Measurements from ENCODE around the gene ANKRD7. TPM values are rescaled to one million over a fixed set of nuclear protein-coding genes. Genes with fewer than 3 reads are reported as not detected.

ANKRD7 gene
- total RNA-seq (2021) (2.4 and 6.9 TPM in 2 replicates), Bru-seq, nascent RNA (percentile 34 among the genes with signal in this experiment), BruChase-seq, experiment 1, labeled RNA remaining after a 2-hour chase (percentile 50 among the genes with signal in this experiment), BruChase-seq, experiment 2, labeled RNA remaining after a 6-hour chase (percentile 35 among the genes with signal in this experiment)
- long read RNA-seq, partial matches to known transcripts: 0 of 2 reads
- long read RNA-seq, other reads (novel, unspliced or antisense): 2 of 2 reads

- BruUV-seq (replicated peaks): no TSS peak
- intact Hi-C loops (cut with micrococcal nuclease; ENCODE audit: unreplicated experiment): no loop called here
- no peaks in the 10 kb centered on the region for H3K9me2 ChIP-seq (ENCODE audit: insufficient read depth)
- ChIA-PET POLR2A (ENCODE audit: unreplicated experiment) (no interaction called here), CTCF (no interaction called here)
- no peaks in the 10 kb centered on the region for H3K36me3 ChIP-seq (ENCODE audit: low read depth)
- no peak within 1 kb of the TSS for H3K27ac ChIP-seq
- H3K4me1 ChIP-seq (replicated peaks; ENCODE audit: insufficient read depth): no peaks in the 10 kb centered on the region
- no peaks in the 10 kb centered on the region for H3F3A ChIP-seq (ENCODE audit: insufficient read depth, low read depth)
- H3K4me2 ChIP-seq: no peak within 1 kb of the TSS
- H3K27me3 ChIP-seq (ENCODE audit: insufficient read depth, low read depth): no peaks in the 10 kb centered on the region
- H3K4me3 ChIP-seq: no peak within 1 kb of the TSS
- TF ChIP-seq EZH2 (IDR thresholded peaks at IDR 0.05; ENCODE audit: low read depth) (no peak), CTCF (conservative IDR thresholded peaks at IDR 0.05) (no peak)
- DNase-seq: no peak
- no peaks in the 10 kb centered on the region for H4K20me1 ChIP-seq (ENCODE audit: insufficient read depth)
- H3K79me2 ChIP-seq (ENCODE audit: low read depth): no peaks in the 10 kb centered on the region
- no peaks in the 10 kb centered on the region for H3K9me3 ChIP-seq (ENCODE audit: insufficient read depth, low read depth)
- H2AFZ ChIP-seq: 0 out of 2 replicates have a peak within 1 kb of the TSS, but pooled peaks have one; percentile 2
These were observed at the start of gene ANKRD7 for GRCh38 chr7:118224521-118224920. Gene ANKRD7 (plus strand): TSS chr7:118224704. CDS start chr7:118224831, 127 bp downstream.

GRCh38 chr7:118175740-118176139, 48.8 kb upstream of the ANKRD7 start:
- DNase-seq: no peak
- H3K27me3 ChIP-seq (ENCODE audit: insufficient read depth, low read depth): no peaks in the 10 kb centered on the region
- no peaks in the 10 kb centered on the region for H3K79me2 ChIP-seq (ENCODE audit: low read depth)
- H2AFZ ChIP-seq: no peak overlapping the region
- no peak overlapping the region for H3K27ac ChIP-seq
- ChIA-PET POLR2A (ENCODE audit: unreplicated experiment) (no interaction called here), CTCF (no interaction called here)
- H3K4me3 ChIP-seq: no peak overlapping the region
- no peaks in the 10 kb centered on the region for H3K4me1 ChIP-seq (replicated peaks; ENCODE audit: insufficient read depth)
- no TSS peak for BruUV-seq (replicated peaks)
- TF ChIP-seq EZH2 (IDR thresholded peaks at IDR 0.05; ENCODE audit: low read depth) (no peak), CTCF (conservative IDR thresholded peaks at IDR 0.05) (no peak)
- no peak overlapping the region for H3K4me2 ChIP-seq
- H4K20me1 ChIP-seq (ENCODE audit: insufficient read depth): no peaks in the 10 kb centered on the region
- H3K36me3 ChIP-seq (ENCODE audit: low read depth): no peaks in the 10 kb centered on the region
- H3F3A ChIP-seq (ENCODE audit: insufficient read depth, low read depth): no peaks in the 10 kb centered on the region
- intact Hi-C loops (cut with micrococcal nuclease; ENCODE audit: unreplicated experiment): no loop called here
- no peaks in the 10 kb centered on the region for H3K9me2 ChIP-seq (ENCODE audit: insufficient read depth)
- no peaks in the 10 kb centered on the region for H3K9me3 ChIP-seq (ENCODE audit: insufficient read depth, low read depth)

GRCh38 chr7:118179191-118179590, 45.3 kb upstream of the ANKRD7 start:
- Histone ChIP-seq H3K79me2 (ENCODE audit: low read depth) (peaks cover 5% of the 10 kb centered on the region), H3K27ac (no peak overlapping the region), H3K9me3 (ENCODE audit: insufficient read depth, low read depth) (no peaks in the 10 kb centered on the region), H3K4me1 (replicated peaks; ENCODE audit: insufficient read depth) (peaks cover 6% of the 10 kb centered on the region; the same call in 1 of the 2 replicates), H3K4me2 (no peak overlapping the region), H3K27me3 (ENCODE audit: insufficient read depth, low read depth) (no peaks in the 10 kb centered on the region), H3K36me3 (ENCODE audit: low read depth) (no peaks in the 10 kb centered on the region), H3K9me2 (ENCODE audit: insufficient read depth) (no peaks in the 10 kb centered on the region), H2AFZ (no peak overlapping the region), H3F3A (ENCODE audit: insufficient read depth, low read depth) (no peaks in the 10 kb centered on the region), H4K20me1 (ENCODE audit: insufficient read depth) (no peaks in the 10 kb centered on the region), H3K4me3 (no peak overlapping the region)
- DNase-seq: no peak
- ChIA-PET CTCF (no interaction called here), POLR2A (ENCODE audit: unreplicated experiment) (no interaction called here)
- no peak for TF ChIP-seq EZH2 (IDR thresholded peaks at IDR 0.05; ENCODE audit: low read depth)
- no peak for TF ChIP-seq CTCF (conservative IDR thresholded peaks at IDR 0.05)
- intact Hi-C loops (cut with micrococcal nuclease; ENCODE audit: unreplicated experiment): no loop called here
- no TSS peak for BruUV-seq (replicated peaks)

Data from PC-9 (cell line).